Measurements from ENCODE around the gene KTI12. TPM values are rescaled to one million over a fixed set of nuclear protein-coding genes. Genes with fewer than 3 reads are reported as not detected.
"Not testable (repeated sequence)": the region's sequence is repeated elsewhere in the genome, so short reads cannot be mapped to it uniquely, and the experiment has no call there.

KTI12 gene
- total and polyA plus RNA-seq, 2 experiments from 2014 or later, result 8.3 to 10.7 TPM

DNA sequence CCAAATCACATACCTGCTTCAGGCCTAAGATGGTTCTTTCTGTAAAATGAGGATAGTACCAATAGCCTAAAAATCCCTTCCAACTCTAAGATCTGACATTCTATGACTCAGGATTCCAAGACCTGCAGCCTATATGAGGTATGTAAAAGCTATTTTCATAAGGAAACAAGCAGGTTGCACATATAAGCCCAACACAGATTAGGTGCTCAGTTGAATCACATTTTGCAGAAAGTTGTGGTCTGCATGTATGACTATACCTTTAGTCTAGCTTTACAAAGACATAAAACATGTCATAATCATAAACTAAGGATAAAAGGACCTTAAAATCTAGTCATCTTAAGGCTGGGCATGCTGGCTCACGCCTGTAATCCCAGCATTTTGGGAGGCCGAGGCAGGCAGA, 7.3 kb downstream of the KTI12 start:
- no peaks in the 10 kb centered on the region for H3K9me3 ChIP-seq (ENCODE audit: low read depth)
- H3K27ac ChIP-seq, result no peak overlapping the region
- H3F3A ChIP-seq (ENCODE audit: insufficient read depth), result no peaks in the 10 kb centered on the region
- H2AFZ ChIP-seq, result no peak overlapping the region
- H4K20me1 ChIP-seq (ENCODE audit: insufficient read depth), result no peaks in the 10 kb centered on the region
- no peaks in the 10 kb centered on the region for H3K27me3 ChIP-seq (replicated peaks; ENCODE audit: insufficient read depth)
- 93 to 94% methylated on average over 2 of the region's 2 CpGs for WGBS, 2 experiments (ENCODE audit: low coverage in 1 of 2, low lambda C conversion rate in 2 of 2, missing lambda C conversion rate in 2 of 2)
- no peak overlapping the region for H3K4me2 ChIP-seq (ENCODE audit: unreplicated experiment)
- DNase-seq, result no peak
- H3K36me3 ChIP-seq (ENCODE audit: low read depth), result peaks cover 39% of the 10 kb centered on the region
- H3K4me3 ChIP-seq, result no peak overlapping the region
- in situ Hi-C loops (cut with MboI), result no loop called here
- H3K4me1 ChIP-seq (ENCODE audit: insufficient read depth), result peaks cover under 1% of the 10 kb centered on the region
- no peaks in the 10 kb centered on the region for H3K9me2 ChIP-seq (ENCODE audit: insufficient read depth)
- H3K79me2 ChIP-seq (ENCODE audit: insufficient read depth), result peaks cover 27% of the 10 kb centered on the region
- H3K9ac ChIP-seq, result no peak overlapping the region
- TF ChIP-seq EZH2 (IDR thresholded peaks at IDR 0.05; ENCODE audit: insufficient read depth, poor library complexity, severe bottlenecking), result no peak
- no peak for TF ChIP-seq EZH2phosphoT487 (IDR thresholded peaks at IDR 0.05; ENCODE audit: insufficient read depth, low read depth)

DNA sequence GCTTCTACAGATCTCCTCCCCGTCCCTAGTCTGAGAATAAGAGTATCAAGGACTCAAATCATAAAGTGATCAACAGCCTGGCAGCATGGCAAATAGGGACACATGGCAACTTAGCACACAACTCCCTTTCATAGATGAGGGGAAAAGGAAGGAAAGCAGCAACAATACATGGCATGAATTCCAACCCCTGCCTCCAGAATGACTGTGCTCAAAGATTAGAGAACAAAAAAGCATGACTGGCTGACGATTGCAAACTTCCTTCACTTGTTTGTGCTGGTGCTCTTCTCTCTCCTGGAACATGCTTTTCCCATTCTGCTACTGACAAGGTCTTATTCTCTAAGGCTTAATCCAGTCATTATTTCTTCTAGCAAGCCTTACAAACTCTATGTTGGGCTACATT, 11.5 kb downstream of the KTI12 start:
- H3K4me3 ChIP-seq, result no peak overlapping the region
- H3F3A ChIP-seq (ENCODE audit: insufficient read depth), result 0 out of 2 replicates have a peak, but pooled peaks cover 4% of the 10 kb centered on the region
- no peak for DNase-seq
- H3K4me2 ChIP-seq (ENCODE audit: unreplicated experiment), result no peak overlapping the region
- in situ Hi-C loops (cut with MboI), result no loop called here
- no peaks in the 10 kb centered on the region for H3K9me3 ChIP-seq (ENCODE audit: low read depth)
- no peak overlapping the region for H3K27ac ChIP-seq
- H3K9me2 ChIP-seq (ENCODE audit: insufficient read depth), result no peaks in the 10 kb centered on the region
- no peaks in the 10 kb centered on the region for H3K27me3 ChIP-seq (replicated peaks; ENCODE audit: insufficient read depth)
- H4K20me1 ChIP-seq (ENCODE audit: insufficient read depth), result no peaks in the 10 kb centered on the region
- H3K36me3 ChIP-seq (ENCODE audit: low read depth), result peaks cover 36% of the 10 kb centered on the region
- H3K79me2 ChIP-seq (ENCODE audit: insufficient read depth), result no peaks in the 10 kb centered on the region
- TF ChIP-seq EZH2 (IDR thresholded peaks at IDR 0.05; ENCODE audit: insufficient read depth, poor library complexity, severe bottlenecking) (no peak), EZH2phosphoT487 (IDR thresholded peaks at IDR 0.05; ENCODE audit: insufficient read depth, low read depth) (no peak)
- 77 to 86% methylated on average over 2 of the region's 2 CpGs for WGBS, 2 experiments (ENCODE audit: low coverage in 1 of 2, low lambda C conversion rate in 2 of 2, missing lambda C conversion rate in 2 of 2)
- H3K4me1 ChIP-seq (ENCODE audit: insufficient read depth), result no peaks in the 10 kb centered on the region
- no peak overlapping the region for H3K9ac ChIP-seq
- H2AFZ ChIP-seq, result no peak overlapping the region

- Histone ChIP-seq H3K9me2 (ENCODE audit: insufficient read depth) (no peaks in the 10 kb centered on the region), H3K27ac (no peak overlapping the region), H2AFZ (no peak overlapping the region), H3K4me2 (ENCODE audit: unreplicated experiment) (no peak overlapping the region), H3K4me1 (ENCODE audit: insufficient read depth) (peaks cover 24% of the 10 kb centered on the region), H3K9ac (no peak overlapping the region), H3K4me3 (no peak overlapping the region), H3K9me3 (ENCODE audit: low read depth) (no peaks in the 10 kb centered on the region), H4K20me1 (ENCODE audit: insufficient read depth) (no peaks in the 10 kb centered on the region), H3K36me3 (ENCODE audit: low read depth) (no peaks in the 10 kb centered on the region), H3K79me2 (ENCODE audit: insufficient read depth) (no peaks in the 10 kb centered on the region), H3F3A (ENCODE audit: insufficient read depth) (peaks cover 20% of the 10 kb centered on the region), H3K27me3 (replicated peaks; ENCODE audit: insufficient read depth) (no peaks in the 10 kb centered on the region)
- TF ChIP-seq EZH2phosphoT487 (IDR thresholded peaks at IDR 0.05; ENCODE audit: insufficient read depth, low read depth) (no peak), EZH2 (IDR thresholded peaks at IDR 0.05; ENCODE audit: insufficient read depth, poor library complexity, severe bottlenecking) (no peak)
- no peak for DNase-seq
- WGBS, 2 experiments (ENCODE audit: low coverage in 1 of 2, low lambda C conversion rate in 2 of 2, missing lambda C conversion rate in 2 of 2), result 77 to 84% methylated on average over 7 of the region's 7 CpGs
- in situ Hi-C loops (cut with MboI), result no loop called here
Measured at GRCh38 chr1:52008071-52008809, 25.4 kb downstream of the KTI12 start.

- peaks cover 24% of the 10 kb centered on the region for H3K4me1 ChIP-seq (ENCODE audit: insufficient read depth)
- H3K9ac ChIP-seq, result no peak overlapping the region
- no peaks in the 10 kb centered on the region for H3K9me2 ChIP-seq (ENCODE audit: insufficient read depth)
- WGBS, 2 experiments (ENCODE audit: low coverage in 1 of 2, low lambda C conversion rate in 2 of 2, missing lambda C conversion rate in 2 of 2), result 55 to 60% methylated on average over 5 of the region's 5 CpGs
- in situ Hi-C loops (cut with MboI), result no loop called here
- peak; percentile 8 for DNase-seq
- H3K36me3 ChIP-seq (ENCODE audit: low read depth), result no peaks in the 10 kb centered on the region
- H2AFZ ChIP-seq, result peak overlapping the region; percentile 40; the same call in 1 of the 2 replicates
- H3K27ac ChIP-seq, result no peak overlapping the region
- H3K4me3 ChIP-seq, result no peak overlapping the region
- H3K27me3 ChIP-seq (replicated peaks; ENCODE audit: insufficient read depth), result no peaks in the 10 kb centered on the region
- no peaks in the 10 kb centered on the region for H3K79me2 ChIP-seq (ENCODE audit: insufficient read depth)
- H3K9me3 ChIP-seq (ENCODE audit: low read depth), result no peaks in the 10 kb centered on the region
- peaks cover 20% of the 10 kb centered on the region for H3F3A ChIP-seq (ENCODE audit: insufficient read depth)
- TF ChIP-seq EZH2phosphoT487 (IDR thresholded peaks at IDR 0.05; ENCODE audit: insufficient read depth, low read depth) (no peak), EZH2 (IDR thresholded peaks at IDR 0.05; ENCODE audit: insufficient read depth, poor library complexity, severe bottlenecking) (no peak)
- H4K20me1 ChIP-seq (ENCODE audit: insufficient read depth), result no peaks in the 10 kb centered on the region
- H3K4me2 ChIP-seq (ENCODE audit: unreplicated experiment), result no peak overlapping the region
Measured at GRCh38 chr1:52007215-52008002, 26.2 kb downstream of the KTI12 start.

- H4K20me1 ChIP-seq (ENCODE audit: insufficient read depth); H3K36me3 ChIP-seq (ENCODE audit: low read depth); in situ Hi-C loops (cut with MboI); H3K79me2 ChIP-seq (ENCODE audit: insufficient read depth); H3K9me3 ChIP-seq (ENCODE audit: low read depth); H3K4me3 ChIP-seq; H3K9me2 ChIP-seq (ENCODE audit: insufficient read depth); DNase-seq; H3K27me3 ChIP-seq (replicated peaks; ENCODE audit: insufficient read depth): not testable (repeated sequence)
- 37 to 43% methylated on average over 5 of the region's 5 CpGs for WGBS, 2 experiments (ENCODE audit: low coverage in 1 of 2, low lambda C conversion rate in 2 of 2, missing lambda C conversion rate in 2 of 2)
- Histone ChIP-seq H3F3A (ENCODE audit: insufficient read depth) (peaks cover 20% of the 10 kb centered on the region), H3K27ac (peak overlapping the region; percentile 80), H2AFZ (peak overlapping the region; percentile 51), H3K9ac (peak overlapping the region; percentile 56), H3K4me1 (ENCODE audit: insufficient read depth) (peaks cover 24% of the 10 kb centered on the region), H3K4me2 (ENCODE audit: unreplicated experiment) (peak overlapping the region; percentile 51)
Measured at GRCh38 chr1:52006081-52006553, 27.5 kb downstream of the KTI12 start.

DNA sequence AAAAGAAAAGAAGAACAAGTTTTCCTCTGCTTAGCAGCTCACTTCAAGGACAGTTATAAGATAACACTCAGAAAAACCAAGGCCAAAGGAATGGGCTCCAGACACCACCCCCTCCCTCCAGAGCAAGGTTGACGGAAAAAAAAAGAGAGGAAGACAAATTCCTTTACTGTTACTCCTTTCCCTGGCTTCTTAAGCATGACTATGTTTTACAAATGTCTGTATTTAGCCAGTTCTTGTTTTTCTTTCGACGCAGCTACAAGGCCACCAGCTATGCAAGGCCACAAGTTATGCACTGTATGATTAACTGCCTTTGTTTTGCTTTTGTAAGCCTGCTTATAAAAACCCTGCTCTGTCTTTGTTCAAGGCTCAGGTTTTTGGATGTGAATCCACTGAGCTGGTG, 28.1 kb downstream of the KTI12 start:
- DNase-seq, result peak; percentile 85
- H3K9me2 ChIP-seq (ENCODE audit: insufficient read depth); H3K79me2 ChIP-seq (ENCODE audit: insufficient read depth); H4K20me1 ChIP-seq (ENCODE audit: insufficient read depth); in situ Hi-C loops (cut with MboI); H3K9me3 ChIP-seq (ENCODE audit: low read depth); H3K4me3 ChIP-seq; H3K36me3 ChIP-seq (ENCODE audit: low read depth); H3K27me3 ChIP-seq (replicated peaks; ENCODE audit: insufficient read depth): not testable (repeated sequence)
- Histone ChIP-seq H3F3A (ENCODE audit: insufficient read depth) (peaks cover 20% of the 10 kb centered on the region), H3K27ac (peak overlapping the region; percentile 80), H2AFZ (peak overlapping the region; percentile 51), H3K4me2 (ENCODE audit: unreplicated experiment) (peak overlapping the region; percentile 51), H3K4me1 (ENCODE audit: insufficient read depth) (peaks cover 24% of the 10 kb centered on the region), H3K9ac (peak overlapping the region; percentile 56)
- 0% methylated on average over 3 of the region's 3 CpGs for WGBS, 2 experiments (ENCODE audit: low coverage in 1 of 2, low lambda C conversion rate in 2 of 2, missing lambda C conversion rate in 2 of 2)

Measured in GM23248 (cell line).